Ecto neural progenitor cell (in vitro differentiated cells): ENCODE results near the gene DOK4.
A peak's percentile ranks its signal among the peaks of the same experiment; 100 is the strongest.

Experiments used
- DNase-seq: peaks from one replicate; pipeline ENCODE4 v3.0.0-alpha.2; 2018; ENCODE audit warnings: low spot score

The DOK4 gene

DNA sequence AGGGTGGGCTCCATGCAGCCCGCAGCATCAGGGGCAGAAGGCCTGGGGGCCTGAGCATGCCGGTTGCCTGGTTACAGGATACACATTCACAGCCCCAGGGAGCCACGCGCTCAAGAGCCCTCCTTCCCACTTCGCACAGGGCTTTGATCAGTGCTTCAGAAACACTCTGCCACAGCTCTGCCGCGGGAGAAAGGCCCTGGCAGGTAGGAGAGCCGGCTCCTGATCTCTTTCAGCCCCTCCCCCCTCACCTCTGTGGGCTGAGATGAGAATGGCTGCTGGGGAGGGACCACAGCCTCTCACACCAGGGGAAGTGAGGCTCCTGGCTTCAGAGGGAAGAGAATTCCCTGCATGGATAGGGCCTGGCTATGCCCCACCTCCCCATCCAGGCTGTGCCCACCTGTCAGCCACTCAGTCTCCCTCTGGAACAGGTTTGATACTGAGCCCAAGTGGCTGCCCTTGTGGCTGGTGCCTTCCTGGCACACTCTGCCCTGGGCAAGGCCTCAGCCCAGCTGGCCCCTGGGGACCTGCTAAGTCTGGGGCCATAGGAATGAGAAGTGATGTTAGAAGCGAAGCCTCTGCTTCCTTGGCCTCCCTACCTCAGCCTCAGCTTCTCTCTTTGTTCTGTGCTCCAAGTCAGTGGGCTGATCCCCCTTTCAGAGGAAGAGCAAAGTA lies 8.6 kb downstream of the DOK4 start:
- DNase-seq, result no peak

DNA sequence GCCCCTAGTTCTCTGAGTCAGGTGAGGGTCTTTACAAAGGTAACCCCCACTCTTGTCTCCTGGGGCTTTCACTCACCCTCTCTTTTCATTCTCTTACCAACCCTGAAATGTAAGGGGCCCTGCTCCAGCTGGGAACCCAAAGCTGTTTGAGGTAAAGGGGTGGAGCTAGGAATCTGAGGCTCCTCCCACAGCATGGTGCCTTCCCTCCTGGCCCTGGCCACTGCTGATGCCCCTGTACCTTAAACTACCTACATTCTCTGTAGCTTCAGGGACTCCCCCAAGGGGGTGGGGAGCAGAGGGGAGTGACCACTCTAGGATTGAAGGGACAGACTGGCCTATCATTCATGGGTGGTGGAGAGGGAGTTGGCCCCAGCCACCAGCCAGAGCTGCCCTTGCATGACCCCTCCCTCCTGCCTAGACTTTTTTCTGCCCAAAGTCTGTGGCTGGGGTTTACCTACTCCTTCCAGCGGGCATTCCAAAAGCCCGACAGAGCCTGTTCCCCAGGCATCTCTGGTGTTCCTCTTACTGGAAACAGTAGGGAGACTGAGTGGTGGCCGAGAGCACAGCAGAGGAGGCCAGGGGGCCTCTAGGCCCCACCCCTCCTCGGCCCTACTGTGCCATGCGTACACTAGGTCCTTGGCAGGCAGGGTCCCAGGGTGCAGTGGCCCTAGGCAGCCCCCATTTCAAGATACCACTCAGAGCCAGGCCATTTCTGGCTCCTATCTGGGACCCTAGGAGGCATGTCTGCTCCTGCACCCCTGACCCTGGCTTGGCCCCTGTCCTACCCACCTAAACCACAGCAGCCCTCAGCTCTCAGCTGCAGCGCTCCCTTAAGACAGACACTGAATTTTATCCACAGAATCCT lies 9.5 kb downstream of the DOK4 start:
- no peak for DNase-seq

DNA sequence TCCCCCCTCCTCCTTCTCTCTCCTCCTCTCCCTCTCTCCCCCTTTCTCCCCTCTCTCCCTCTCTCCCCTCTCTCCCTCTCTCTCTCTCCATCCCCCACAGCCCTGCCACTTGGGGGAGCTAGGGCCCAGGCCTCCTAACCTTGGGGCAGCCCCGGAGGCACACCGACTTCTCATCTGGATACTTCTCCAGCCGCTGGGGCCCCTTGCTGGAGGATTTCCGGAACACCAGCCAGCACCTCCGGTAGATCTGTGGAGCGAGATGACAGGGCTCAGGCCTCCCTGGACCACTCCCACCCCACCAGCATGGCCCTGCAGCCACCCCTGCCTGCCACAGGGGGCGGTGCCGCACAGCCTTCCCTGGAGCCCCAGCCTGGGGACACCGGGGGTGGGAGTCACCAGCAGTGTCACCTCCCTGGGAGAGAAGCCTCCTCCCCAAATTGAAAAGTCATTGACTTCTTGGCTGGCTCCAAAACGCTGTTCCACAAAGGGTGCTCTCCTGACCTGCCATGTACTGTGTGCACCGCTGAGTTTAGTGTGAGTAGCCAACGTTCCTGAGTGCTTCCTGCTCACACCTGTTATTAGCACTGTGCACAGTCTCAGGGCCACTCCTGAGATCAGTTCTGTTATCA lies 10.5 kb downstream of the DOK4 start:
- DNase-seq, result peak; percentile 89

DNA sequence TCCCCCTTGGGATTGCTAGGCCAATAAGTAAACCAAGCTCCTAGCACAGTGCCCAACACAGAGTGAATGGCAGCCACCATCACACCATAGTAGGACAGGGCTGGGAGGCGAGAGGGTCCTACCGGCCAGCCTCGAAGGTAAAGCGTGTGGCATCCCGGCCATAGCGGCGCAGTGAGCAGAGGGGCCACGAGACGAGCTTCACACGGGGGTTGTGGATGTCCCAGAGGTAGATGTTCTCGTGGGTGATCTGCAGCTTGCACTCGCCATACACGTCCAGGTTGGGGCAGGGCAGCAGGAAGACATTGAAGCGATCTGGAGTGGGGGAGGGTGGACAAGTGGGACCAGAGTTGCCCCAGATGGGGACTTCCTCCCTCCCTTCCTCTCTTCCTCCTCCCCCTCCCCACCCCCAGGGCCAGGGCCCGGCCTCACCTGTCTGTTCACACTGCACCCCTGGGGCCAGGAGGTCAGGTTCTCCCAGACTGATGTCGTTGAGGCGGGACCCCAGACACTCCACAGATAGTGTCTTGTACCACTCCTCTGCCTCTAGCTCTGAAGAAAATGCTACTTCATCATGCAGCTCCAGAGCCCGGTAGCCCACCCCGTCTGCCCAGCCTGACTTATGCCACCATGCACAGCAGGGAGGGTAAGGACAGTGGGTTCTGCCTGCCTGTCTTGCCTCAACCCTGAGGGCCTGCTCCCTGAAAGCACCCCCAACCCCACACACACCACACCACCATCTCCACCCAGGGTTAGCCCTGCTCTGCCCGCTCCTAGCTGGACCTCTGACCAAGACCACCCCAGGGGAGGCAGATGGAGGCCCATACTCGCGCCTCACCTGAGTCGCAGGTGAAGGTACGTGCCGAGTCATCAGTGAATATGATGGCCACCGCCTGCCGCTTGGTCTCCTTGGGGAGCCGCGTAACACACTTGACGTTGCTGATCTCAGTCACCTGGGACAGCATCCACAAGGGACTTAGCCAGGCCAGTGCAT lies 11.3 kb downstream of the DOK4 start:
- DNase-seq, result no peak

DNA sequence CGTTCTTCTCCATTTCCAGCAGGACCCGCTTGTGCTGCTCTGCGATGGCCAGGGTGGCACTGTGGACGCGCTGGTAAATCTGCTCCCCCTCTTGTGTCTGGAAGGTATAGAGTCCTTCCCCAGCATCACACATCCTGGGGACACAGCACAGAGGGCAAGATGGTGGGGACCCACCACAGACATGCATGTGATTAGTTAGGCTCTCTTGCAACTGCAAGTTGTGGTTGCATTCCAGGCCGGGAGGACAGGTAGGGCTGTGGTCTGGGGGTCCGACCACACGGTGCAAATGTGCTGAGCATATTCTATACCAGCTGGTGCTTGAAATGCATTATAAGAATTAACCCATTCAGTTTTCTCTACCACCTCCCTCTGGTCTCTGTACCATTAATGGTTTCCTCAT lies 12.4 kb downstream of the DOK4 start:
- DNase-seq, result no peak

DNA sequence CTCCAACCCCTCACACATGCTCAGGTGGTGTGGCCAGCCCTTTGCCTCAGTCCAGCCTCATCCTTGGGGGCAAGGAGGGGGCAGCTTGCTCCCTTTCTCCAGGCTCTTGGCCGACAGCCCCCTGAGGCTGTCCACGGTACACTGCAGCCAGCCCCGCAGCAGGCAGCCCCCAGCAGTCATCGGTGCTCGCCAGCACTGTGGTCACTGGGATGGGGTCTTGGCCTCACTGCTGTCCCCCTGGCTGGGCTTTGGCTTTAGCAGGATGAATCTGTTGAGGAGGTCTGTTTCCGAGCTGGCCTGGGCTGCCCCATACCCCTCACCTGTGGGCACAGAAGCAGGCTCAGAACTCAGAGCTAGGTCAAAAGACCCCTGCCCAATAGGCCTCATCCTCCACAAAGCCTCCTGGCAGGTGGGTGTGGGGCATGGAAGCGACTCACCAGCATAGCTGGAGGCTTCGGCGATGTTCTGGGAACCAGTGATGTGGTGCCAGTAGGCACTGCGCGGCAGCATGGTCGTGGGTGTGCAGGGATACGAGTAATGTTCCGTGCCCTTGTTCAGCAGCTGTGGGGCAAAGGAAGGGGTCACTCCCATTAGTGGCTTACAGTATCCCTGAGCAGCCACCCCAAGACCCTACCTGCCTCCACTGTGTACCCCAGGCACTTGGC lies 13.0 kb downstream of the DOK4 start:
- DNase-seq, result no peak

DNA sequence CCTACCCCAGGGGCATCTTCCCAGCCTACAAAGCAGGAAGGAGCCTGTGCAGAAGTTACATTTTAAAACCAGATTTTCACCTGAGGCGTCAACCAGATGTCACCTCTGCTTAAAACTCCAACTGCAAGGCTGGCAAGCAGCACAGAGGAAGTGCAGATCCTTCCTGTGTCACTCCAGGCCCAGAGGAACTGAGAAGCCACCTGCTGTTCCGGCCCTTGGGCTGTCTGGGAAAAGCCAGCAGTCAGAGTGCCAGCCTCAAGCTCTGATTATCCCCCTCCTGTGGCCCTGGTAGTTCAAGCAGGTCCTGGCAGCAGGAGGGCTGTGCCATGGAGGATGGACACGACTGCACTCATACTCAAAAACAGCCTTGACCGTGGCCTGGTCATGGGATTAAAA lies 13.6 kb downstream of the DOK4 start:
- DNase-seq, result no peak

DNA sequence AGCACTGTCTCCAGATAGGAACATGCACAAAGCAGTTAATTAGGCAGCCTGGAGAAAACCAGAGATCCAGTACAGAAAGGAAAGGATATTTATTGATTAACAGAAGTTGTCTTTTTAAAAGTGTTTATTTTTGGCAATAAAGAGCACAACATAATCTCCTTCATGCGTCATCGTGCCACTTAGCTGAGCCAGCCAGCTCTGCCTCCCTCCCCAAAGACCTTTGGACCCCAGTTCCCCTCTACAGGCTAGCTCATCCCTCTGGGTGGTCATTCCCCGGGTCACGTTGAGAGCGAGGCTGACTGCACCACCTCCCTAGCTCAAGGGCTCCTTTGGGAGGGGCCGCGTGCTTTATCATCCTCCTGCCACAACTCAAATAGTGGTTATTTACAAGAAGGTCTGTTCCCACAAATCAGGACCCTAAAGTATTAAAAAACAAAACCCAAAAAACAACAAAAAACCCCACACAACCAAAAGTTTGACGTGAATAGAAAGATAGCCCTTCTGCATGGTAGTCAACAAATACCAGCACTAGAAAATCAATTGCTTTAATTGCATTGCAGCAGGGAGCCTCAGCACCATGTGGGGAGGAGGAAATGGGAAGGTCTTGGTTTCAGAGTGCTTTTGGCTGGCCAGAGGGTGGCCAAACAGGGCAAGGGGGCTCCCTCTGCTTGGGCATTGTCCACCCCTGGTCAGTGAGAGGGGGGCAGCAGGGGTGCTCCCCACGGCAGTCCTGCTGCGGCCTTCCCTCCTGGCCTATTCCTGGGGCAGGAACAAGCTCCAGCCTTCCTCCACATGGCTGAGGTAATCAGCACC lies 14.2 kb downstream of the DOK4 start:
- DNase-seq, result no peak

DNA sequence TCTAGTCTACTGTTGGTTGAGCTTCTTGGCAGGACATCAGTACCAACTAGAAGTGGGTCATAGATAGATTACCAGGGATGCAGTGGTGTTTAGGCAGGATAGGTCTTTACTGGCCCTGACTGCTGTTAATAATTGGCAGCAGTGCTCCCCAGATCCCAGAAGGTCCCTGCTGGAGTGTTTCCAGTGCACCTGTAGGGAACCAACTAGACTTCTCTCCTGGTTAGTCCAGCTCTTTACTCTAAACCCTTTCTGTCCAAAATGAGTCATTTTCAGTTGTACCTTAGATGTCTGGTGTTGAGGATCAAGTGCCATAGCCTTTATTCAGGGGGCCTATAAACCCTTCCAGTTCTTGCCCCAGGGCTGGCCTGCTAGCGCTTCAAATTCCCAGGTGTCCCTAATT lies 15.1 kb downstream of the DOK4 start:
- no peak for DNase-seq

DNA sequence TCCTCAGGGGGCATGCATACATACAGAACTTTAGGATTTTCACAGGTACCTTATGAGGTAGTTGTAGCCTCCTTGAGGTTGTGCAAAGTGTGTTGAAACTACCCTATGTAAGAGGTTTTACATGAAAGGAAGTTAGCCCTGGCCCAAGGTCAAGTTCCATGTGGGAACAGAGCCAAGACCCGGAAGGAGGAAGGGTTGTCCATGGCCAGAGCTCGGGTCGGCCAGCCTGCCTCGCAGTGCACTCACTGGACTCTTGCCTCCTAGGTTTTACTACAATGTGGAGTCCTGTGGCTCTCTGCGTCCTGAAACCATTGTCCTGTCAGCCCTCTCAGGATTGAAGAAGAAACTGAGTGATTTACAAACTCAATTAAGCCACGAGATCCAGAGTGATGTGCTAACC lies 15.6 kb downstream of the DOK4 start:
- DNase-seq, result no peak

DNA sequence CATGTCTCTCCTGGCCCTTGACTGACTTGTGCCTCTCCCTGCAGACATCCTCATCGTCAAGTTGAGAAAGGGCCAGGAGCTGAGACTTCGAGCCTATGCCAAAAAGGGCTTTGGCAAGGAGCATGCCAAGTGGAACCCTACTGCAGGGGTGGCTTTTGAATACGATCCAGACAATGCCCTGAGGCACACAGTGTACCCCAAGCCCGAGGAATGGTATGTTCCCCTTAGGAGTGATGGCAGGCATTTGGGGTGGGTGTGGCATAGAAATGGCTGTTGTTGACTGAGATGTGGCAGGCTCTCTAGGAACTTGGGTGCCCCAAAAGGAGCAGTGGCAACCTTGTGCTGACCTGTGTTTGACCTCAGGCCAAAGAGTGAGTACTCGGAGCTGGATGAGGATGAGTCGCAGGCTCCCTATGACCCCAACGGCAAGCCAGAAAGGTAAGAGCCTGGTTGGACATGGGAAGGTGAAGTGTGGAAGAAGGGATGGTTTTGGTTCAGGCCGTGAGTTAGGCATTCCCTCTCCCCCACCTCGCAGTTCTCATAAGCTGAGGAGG lies 16.3 kb downstream of the DOK4 start:
- no peak for DNase-seq

DNA sequence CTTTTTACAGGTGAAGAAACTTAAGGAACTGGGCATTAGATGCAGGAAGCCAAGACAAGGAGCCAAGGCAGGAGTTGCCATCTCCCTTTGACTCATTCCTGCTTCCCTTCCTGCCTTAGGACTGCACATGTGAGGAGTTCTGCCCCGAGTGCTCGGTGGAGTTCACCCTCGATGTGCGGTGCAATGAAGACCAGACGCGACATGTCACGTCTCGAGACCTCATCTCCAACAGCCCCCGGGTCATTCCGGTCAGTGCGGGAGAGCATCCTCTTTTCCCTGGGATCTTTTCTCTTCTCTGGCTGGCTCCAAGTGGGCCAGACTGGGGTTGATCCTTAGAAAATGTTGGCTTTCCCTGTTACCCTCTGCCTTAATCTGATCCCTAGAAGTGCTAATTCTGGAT lies 17.2 kb downstream of the DOK4 start:
- no peak for DNase-seq

DNA sequence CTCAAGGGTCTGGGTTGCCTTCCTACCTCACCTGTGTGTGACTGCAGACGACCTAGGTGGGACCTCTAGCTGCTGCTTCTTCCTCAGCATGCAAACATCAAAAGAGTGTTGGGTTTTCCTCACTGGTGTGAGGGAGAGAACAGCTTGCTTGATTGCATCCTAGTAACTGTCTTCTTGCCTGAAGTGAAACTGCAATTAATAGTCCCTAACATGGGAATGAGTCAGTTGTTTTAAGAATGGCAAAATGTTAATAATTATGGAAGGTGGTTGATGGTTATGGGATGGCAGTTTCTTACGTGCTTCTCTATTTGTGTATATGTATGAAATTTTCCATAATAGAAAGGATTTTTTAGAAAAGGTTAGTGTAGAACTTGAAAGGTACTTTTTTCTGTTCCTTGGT lies 17.9 kb downstream of the DOK4 start:
- no peak for DNase-seq

DNA sequence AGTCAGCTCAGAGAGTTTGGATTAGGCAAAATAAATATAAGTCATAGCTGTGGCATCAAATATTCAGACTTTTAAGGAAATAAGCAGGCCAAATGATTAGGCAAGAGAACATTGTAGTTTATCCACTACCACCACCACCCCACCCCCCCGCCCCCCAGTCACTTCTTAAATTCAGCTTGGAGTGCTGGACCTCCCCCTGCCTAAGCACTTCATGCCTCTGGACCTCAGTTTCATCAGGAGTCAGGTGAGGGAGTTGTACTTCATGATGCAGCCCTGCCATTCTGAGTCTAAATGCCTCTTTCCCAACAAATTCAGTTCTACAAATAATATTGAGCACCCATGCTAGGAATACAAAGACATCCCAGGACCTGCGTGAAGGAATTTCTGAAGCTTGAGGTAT lies 21.8 kb downstream of the DOK4 start:
- DNase-seq, result no peak

DNA sequence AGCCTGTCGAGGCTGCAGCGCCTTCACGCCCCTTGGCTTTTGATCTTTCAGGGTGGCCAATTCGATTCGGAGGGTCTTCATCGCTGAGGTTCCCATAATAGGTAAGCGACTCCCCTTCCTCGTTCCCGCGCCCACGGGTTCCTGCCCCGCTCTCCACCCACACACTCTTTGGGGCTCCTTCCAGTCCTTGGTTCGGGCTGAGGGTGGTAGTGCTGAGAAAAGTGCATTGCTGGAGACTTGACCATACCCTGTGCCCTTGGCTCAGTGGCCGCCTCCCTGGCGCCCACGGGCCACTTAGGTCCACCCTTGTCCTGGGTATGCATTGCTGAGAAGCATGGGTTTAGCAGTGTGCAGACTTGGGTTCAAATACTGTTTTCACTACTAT lies 23.3 kb downstream of the DOK4 start:
- DNase-seq, result no peak

DNA sequence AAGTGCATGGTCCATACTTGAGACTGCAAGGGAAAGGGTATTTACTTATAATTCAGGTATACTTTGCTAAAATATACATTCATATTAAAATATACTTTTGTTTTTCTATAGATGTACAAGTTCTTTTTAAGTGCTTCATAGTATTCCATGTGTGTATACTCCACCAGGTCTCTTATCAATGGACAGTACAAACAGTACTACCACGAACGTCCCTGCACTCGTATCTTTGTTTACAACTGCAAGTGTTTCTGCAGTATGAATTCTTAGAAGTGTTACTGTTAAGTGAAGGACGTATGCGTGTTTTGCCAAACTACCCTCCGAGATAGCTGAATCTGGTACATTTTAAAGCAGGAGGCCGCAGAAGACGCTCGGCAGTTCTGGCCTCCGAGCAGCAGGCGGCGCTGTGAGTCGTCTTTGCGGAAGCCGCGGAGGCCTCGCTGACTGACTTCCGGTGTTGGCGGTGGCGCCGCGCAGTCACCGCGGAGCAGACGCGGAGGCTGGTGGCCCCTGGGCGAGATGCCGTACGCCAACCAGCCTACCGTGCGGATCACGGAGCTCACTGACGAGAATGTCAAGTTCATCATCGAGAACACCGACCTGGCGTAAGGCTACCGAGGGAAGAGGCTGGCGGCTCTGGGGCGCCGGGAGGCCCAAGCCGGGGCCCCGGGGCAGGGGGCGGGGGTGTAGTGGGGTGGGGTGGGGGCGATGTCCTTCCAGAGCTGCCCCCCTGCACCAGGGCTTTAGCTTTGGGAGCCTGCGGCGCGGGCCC lies 23.9 kb downstream of the DOK4 start, which contains the start of gene POLR2C:
Gene POLR2C, plus strand, starts transcription at position 471 of the 769 bp plus-strand sequence. Its CDS starts 46 bp downstream, at position 517.
- peak; percentile 92 for DNase-seq

DNA sequence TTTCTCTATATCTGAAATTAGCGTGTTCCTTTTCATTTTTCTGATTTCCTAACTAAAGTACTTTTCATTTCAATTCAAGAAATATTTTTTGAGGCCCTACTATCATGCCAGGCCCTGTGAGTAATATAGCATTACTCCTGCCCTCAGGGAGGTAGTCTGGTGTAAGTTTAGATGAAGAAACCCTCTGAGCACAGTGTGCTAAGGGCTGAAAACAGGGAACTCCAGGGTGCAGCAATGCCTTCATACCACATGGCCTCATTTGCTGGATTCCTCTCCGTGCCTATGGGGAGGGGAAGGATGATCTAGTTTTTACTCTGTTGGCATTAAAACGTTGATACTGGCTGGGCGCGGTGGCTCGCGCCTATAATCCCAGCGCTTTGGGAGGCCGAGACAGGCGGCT lies 34.3 kb downstream of the DOK4 start:
- no peak for DNase-seq

DNA sequence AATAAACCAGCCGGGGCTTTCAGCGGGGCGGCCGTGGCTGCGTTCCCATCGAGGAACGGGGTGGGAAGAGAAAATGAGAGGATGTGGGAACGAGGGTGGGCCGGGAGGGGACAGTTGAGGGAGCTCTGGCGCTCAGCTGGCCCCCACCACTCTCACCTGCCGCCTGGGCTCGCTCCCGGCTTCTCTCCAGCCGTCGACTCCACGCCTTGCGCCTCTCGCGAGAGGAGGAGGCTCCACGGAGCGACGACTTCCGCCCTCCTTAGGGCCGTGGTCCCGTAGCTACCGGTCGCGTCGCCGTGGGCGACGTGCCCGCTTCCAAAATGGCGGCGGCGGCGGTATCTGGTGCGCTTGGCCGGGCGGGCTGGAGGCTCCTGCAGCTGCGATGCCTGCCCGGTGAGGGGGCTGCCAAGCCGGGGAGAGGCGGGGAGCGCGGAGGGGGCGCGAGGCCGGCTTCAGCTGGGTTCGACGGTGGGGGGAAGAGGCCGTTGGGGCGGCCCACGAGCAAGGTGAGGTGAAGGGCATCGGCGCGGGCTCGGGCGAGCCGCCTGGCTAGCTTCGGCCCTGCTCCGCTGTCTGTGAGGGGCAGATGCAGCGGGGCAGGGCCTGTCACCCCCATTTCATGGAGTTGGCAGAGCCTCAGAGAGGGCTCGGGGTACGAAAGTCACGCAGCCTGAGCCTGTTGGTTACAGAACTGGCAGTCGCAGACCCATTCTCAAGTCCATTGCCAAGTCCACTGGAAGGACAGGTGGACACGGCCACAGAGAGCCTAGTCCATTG lies 38.9 kb downstream of the DOK4 start, which contains the start of the genes CIAPIN1 and COQ9:
Gene CIAPIN1, minus strand, starts transcription at position 200 of the 777 bp plus-strand sequence. CDS start 6,457 bp downstream, outside the sequence.
Gene COQ9, plus strand, starts transcription at position 294 of the 777 bp plus-strand sequence. Its CDS starts 27 bp downstream, at position 321.
- peak; percentile 94 for DNase-seq
